GM21447 (cell line): ENCODE data around the gene C2CD2.

ENCODE experiments used
- ATAC-seq: cut with Tn5 transposase; IDR thresholded peaks from one replicate; pipeline ENCODE4 v1.9.1; 2021; ENCODE audit not compliant: unreplicated experiment

Gene C2CD2

DNA sequence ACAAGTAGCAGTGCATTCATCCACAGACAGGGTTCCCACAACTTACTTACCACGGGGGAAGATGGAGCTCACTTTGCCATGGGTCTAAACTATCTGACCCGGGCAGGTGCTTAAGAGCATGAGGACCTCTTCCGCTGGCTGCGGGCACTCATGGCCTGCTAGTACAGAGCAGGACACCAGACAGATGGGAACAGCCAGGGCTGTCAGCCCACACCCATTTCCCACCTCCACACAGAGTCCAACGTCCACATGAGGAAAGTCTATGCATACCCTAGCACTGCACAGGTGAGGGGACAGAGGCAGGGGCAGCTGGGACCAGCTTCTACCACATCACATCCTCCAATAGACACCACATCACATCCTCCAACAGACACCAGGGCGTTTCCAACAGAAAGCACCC lies 38.9 kb downstream of the C2CD2 start:
- ATAC-seq, result no peak

DNA sequence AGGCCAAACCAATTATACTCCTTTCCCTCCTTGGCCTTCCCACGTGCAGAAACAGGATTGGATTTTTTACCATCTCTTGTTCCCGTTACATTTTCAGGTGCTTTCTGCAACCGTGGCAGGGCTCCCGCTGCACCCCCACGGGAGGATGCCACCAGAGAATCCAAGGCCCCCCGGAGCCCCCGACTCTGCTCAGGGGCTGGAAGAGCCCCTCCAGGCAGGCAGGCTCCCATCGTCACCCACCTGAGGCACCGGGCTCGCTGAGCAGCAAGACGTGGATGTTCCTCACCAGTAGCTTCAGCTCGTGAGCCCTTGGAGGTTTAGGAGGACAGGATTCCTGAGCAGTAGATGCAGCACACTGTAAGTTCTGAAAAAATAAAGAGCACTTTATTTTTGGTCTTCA lies 39.5 kb downstream of the C2CD2 start:
- no peak for ATAC-seq

DNA sequence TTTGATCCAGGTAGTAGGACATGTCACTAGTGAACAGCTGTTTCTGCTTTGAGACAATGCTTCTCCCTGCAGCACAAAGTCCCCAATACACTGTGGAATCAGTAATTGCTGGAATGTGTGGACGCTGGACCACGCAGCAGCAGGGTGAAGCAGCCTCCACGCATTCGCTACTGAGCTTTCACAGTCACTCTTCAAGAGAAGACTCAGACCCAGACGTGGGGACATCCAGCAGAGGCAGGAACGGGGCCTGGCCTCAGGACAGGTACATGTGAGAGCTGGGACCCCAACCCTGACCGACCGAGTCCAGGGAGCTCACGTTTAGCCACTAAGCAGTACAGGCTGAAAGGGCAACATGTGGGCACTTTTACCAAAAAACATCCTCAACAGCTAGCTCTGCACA lies 40.6 kb downstream of the C2CD2 start:
- ATAC-seq, result no peak

DNA sequence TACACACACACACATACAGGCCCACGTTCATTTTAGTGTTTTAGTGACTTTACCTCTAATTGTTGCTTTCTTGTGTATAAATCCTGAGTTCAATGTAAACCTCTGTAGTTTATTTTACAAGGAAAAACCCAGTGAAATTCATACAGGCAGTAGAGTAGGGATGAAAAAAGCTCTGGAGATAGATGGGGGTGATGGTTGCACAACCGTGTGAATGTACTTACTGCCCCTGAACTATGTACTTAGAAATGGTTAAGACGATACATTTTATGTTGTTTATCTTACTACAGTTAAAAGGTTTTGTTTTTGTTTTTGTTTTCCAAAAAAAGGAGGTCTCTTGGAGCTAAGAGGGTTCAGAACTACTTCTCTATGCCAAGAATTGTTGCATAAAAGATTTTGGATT lies 45.0 kb downstream of the C2CD2 start:
- ATAC-seq, result no peak

DNA sequence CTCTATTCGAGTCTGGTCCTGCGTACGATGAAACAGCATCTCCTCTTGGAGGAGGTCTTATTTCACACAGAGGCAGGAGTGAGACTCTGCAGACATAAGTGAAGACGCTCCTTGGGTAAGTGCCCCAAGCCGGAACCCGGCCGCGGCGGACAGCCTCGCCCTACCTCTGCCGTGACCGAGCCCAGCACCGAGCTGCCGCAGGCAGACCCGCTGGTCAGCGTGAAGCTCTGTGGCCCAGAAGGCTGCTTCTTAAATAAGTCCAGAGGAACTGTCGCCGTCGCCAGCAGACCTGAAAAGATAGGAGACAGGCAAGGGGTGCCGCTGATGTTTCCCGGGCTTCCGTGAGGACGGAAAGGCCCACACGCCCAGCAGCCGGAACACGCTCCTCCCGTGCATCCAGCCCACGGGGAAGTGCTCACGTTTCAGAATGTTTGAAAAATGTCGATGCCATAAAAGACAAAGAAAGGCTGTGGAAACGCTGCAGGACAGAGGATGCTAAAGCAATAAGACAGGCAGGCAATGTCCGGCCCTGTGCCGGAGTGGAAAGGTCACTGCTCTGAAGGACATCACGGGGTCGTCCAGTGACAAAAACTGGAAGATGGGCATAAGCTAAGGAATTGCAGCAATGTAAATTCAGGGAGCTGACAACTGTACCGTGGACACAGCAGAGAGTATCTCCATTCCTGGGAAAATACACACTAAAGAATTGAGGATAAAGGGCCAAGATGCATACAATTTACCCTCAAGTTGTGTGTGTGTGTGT lies 46.1 kb downstream of the C2CD2 start:
- no peak for ATAC-seq

DNA sequence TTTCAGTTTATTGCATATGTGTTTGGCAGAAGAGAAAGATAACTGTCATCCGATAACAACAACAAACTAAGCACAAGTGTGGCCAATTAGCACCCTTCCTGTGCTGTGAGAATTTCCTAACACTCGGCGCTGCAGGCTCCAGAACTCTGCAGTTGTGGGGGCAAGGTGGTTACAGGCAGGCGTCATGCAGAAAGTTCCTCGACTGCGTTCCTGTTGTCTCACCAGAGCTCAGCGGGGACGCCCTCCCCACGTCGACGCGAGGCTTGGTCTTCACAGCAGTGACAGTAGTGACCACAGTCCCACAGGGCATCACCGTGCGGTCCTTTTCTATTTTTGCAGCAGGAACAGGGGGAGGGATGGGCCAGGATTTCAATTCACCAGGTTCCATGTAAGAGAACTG lies 47.0 kb downstream of the C2CD2 start:
- ATAC-seq, result no peak

DNA sequence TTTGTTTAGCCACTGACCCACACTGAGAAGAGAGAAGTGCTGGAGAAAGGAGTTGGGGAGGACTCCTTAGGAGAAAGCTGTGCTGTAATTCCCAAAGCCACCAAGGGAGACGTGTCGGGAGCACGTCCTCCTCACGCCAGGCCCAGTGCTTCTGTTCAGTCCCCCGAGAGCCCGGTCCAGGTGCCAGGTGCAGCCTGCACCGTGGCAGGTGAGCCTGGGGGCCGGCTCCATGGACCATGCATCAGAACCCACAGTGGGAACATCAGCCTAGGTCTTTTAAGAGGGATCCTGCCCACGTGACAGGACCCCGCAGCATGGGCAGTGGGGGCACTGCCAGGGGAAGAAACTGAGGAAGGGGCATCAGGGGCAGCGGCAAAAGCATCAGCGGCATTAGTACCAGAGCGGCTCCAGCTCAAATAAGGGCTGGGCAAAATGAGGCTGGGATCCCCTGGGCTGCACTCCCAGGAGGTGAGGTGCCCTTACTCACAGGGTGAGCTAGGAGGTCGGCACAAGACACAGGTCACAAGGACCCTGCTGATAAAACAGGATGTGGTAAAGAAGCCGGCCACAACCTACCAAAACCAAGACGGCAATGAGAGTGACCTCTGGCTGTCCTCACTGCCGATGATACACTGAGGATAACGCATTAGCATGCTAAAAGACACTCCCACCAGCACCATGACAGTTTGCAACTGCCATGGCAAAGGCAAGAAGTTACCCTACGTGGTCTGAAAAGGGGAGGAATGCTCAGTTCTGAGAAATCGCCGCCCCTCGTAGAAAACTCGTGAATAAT lies 50.1 kb downstream of the C2CD2 start:
- ATAC-seq, result no peak

DNA sequence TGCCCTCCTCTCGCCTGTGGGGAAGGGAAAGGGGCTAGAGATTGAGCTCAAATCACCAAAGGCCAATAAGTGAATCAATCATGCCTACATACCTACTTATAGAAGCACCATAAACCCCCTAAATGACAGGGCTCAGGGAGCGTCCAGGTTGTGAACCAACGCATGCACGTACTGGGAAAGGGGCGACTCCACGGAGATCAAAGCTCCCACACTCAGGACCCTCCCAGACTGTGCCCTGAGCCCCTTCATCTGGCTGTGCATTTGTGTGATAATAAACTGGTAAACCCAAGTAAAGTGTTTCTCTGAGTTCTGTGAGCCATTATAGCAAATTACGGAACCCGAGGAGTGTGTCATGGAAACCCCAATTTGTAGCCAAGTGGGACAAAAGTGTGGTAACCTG lies 50.9 kb downstream of the C2CD2 start:
- no peak for ATAC-seq

DNA sequence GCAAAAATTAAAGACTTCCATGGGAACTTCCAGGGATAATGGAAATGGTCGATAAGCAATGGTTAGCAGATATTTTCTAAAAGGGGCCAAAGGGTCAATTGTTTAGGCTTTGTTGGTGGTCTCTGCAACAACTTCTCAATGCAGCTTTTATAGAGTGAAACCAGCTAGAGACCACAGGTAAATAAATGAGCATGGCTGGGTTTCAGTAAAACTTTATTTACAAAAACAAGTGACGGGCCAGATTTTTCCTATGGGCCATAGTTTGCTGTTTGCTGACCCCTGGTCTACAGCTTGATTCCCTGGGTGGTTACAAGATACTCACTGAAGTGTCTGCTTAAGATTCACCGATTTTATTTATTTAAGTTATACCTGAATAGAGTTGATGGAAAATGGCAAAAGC lies 52.0 kb downstream of the C2CD2 start:
- no peak for ATAC-seq

DNA sequence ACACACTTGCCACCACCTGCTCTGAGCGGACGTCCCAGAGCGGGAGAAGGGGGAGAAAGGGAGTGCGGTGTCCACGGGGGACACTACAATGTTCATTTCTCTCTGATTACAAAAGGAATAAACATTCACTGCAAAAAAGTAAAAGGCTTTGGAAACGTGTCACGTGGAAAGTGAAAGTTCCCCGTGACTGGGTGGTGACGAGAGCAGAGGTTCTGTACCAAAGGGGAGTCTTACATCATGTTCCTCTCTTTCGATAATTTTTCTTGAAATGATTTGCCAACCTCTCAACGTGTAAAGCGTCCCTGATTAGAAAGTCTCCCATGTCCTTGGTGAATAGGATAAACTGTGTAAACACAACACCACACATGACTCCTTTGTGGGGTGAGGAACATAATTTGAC lies 52.7 kb downstream of the C2CD2 start:
- no peak for ATAC-seq

DNA sequence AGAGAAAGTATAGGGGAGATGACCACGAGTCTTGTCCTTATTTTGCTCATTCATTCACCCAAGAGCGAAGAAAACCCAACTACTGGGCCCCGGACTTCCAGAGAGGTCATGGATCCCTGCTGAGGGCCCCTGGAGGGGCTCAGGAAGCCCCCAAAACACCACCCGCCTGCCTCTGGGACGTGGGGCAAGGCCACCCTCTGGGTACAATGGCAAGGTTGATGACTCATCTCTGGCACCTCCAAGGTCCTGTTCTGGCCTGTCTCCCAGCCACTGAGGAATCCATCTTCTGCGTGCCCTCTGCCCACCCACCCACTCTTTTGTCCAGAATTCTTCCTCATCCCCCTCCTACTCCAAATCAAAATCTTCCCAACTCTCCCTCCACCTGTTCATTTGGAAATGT lies 53.4 kb downstream of the C2CD2 start:
- no peak for ATAC-seq

DNA sequence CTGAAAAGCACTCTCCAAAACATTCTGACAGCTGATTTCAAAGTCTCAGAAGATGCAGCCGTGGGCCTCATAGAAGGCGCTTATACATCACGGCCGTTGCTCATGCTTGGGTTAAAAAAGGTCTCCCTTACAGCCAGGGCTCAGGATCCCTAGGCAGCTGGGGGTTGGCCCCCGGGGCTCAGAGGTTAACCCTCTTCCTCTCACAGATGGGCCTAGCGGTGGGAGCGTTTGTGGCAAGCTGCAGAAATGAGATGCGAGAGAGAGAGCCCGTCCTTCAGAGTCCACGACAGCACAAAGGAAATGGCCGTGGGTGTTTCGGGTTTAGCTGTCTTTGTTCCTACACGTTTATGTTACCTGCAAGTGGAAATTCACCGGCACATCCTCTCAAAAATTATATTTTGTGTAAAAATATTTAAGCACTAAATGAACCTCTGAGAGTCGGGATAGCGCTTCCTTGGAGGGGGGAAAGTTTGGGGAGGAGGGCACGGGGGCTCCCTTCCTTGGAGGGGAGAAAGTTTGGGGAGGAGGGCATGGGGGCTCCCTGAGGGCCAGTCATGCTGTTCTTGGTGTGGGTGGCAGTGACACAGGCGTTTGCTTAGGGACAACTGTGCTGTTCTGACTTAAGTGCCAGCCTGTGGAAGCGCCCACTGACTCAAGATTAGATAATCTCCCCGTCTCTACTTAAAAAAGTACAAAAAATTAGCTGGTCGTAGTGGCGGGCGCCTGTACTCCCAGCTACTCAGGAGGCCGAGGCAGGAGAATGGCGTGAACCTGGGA lies 54.2 kb downstream of the C2CD2 start:
- no peak for ATAC-seq

DNA sequence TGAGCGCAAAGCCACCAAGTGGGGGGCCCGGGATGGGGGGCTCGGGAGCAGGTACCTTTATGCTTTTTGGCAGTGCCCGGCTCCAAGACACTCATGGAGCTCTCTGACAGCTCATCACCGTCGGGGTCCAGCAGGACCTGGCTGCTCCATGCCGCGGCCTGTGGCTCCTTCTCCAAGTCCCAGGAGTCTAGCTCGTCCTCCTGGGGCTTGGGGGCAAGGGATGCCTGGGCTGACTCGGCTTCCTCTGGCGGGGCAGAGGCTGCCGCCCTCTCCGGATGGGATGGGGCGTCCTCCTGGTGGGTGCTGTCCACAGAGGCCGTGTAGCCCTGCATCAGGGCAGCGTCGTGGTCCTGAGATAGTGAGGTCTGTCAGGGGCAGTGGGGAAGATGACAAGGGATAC lies 54.8 kb downstream of the C2CD2 start:
- ATAC-seq, result no peak

DNA sequence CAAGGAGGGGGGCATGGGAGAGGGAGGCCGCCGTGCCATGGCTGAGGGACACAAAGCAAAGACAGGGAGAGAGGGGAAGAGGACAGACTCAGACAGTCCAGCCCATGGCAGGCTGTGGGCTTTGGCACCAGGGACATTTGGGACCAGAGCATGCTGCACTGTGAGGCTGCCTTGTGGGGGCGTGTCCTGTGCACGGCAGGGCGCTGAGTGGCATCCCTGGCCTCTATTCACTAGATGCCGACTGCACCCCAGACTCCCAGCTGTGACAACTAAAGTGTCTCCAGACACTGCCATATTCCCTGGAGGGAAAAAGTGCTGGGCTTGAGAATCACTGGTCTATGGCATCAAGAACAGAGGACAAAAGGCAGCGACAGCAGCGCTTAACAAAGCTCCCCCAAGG lies 56.1 kb downstream of the C2CD2 start:
- ATAC-seq, result no peak

DNA sequence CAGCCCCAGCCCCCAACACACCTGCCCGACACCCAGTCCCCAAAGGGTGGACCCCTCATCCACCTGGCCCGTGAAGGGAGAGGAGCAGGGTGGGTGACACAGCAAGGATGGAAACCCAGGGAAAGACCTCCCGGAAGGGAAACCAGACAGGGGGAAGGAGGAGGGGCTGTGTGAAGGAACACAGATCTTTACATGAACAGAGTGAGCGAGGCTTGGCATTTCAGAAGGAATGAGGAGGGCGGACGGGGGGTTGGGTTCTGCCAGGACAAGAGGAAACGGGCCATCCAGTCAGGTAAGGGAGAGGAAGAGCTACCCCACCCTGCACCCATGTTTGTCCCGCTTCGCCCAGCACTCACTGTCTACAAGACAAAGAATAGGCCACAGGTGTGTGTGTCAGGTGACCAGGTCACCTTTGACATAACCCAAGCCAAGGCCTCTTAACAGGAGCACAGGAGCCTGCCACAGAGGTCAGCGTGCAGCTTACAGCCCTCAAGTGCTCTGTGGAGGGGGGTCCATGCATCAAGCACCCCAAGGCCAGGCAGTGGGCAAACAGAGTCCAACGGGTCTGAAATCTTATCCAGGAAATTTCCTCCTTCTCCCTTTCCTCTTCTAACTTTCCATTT lies 56.7 kb downstream of the C2CD2 start:
- ATAC-seq, result no peak

DNA sequence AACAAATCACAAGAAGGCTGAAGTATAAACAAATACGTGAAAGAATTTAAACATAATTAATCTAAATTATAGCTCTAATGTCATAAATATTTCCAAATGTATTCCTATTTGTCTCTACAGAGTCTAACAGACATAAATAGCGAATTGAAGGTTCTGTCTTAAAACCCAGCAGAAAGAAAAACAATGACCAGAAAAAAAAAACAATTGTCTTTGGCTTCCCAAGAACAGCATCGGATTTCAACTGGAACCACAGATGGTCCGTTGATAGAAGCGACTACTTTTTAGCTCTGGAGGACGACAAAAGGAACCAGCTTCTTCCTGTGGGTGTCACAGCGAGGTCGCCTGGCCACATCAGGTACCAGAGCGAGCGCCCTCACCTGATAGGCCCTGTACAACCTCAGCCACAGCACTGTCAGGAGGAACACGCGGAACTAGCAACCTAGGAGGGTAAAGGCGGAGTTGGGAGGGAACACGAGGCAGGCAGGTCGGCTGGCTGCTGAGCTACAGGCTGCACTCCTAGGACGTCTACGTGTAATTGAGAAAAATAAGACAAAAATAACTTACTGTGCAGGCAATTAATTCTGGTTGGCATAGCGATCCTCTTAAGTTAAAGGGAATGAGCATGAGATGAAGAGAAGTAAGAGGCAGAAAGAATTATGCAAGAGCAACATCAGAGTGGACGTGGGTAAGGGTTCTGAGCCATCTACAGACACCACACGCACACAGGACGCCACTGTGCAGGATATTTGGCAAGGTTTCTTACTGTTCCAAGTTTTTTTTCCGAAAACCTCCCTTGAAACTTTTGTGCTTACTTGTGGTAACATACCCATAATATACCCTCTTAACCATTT lies 58.0 kb downstream of the C2CD2 start:
- no peak for ATAC-seq

DNA sequence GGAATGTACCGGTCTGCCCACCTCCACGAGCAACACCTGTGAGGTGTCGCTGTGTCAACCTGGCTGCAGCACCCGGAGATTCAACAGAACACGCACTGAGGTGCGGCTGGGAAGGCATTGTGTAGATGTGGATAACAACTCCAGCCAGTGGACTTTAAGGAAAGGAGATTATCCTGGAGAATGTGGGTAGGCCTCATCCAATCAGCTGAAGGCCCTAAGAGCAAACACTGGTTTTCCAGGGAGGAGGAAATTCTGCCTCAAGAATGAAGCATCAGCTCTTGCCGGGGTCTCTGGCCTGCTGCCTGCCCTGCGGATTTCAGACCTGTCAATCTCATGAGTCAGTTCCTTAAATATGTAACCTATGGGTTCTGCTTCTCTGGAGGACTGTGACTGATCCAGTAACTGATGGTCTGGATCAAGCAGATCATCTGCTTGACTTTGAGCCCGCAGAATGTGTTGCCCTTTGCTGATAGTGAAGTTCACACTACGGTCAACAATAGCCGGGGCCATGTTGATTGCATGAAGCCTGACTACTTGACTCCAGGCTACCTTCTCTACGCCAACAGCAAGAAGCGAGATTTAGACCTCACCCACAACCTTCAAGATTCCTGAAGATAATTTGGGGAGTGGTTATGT lies 58.8 kb downstream of the C2CD2 start:
- ATAC-seq, result no peak

DNA sequence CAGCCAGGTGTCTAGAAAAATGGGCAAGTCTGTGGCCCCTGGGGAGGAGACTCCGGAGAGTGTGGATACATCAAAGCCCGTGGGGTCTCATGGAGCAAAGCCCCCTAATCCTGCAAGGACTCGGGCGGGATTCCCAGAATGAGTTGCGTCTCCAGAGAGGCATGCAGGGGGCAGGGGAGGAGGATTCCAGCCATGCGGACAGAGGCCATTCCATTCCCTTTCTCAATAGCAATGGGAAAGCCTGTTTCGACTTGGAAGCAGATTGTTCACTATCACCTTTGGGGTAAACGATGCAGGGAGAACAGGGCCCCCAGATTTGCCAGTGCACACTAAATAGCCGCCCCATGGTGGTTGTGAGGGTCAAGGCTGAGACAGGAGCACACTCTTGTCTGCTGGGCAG lies 59.3 kb downstream of the C2CD2 start:
- ATAC-seq, result no peak

DNA sequence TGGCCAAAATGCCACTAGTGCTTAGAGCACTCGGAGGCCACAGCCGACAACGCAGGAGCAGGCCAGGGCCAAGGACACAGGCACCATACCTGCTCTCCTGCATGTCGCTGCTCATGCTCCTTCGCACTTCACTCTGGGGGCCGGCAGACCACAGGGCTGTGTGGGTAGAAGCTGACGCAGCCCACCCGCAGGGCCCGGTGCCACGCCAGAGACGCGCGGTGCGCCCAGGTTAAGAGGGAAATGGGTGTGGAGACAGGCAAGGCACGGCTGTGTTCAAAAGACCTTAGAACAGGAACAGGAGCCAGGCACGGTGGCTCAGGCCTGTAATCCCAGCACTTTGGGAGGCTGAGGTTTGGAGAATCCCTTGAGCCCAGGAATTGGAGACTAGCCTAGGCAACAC lies 61.1 kb downstream of the C2CD2 start:
- ATAC-seq, result no peak

DNA sequence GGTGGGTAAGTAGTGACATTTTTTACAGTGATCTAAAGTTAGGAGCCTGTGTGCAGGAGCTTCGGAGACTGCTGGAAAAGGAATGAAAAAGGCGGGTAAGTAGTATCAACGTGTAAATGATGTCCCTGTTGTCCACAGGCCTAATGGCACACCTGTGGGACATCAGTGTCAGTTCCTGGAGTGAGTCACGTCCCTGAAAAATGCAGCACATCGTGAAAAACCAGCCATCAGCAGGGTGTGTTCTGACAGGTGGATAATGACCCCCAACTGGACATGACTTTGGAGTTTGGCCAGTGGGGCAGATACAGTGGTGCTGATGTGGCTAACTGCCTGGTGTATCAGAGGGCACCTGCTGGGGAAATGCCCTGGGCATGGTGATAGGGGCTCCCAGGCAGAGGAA lies 62.7 kb downstream of the C2CD2 start:
- ATAC-seq, result no peak
